Testis (tissue), 3 donors: ENCODE data around the gene MZB1. TPM values are rescaled to one million over a fixed set of nuclear protein-coding genes. Genes with fewer than 3 reads are reported as not detected.

Experiments
- DNase-seq: peaks from one replicate; pipeline ENCODE4 v3.0.0-alpha.2; 2019
- H3K27ac ChIP-seq, 2 donors: fragments of 200-600 bp; sonication (generic); one replicate each; pipeline ENCODE4 v1.5.1; 2019
- H3K27me3 ChIP-seq: fragments of 200-600 bp; sonication (generic); one replicate; pipeline ENCODE4 v1.5.1; 2019
- H3K36me3 ChIP-seq: fragments of 200-600 bp; sonication (generic); one replicate; pipeline ENCODE4 v1.5.1; 2017; ENCODE audit warnings: low read depth; ENCODE audit errors: missing control alignments
- H3K4me1 ChIP-seq: fragments of 200-600 bp; sonication (generic); one replicate; pipeline ENCODE4 v1.5.1; 2019
- H3K4me3 ChIP-seq, 2 donors: fragments of 200-600 bp; sonication (generic); one replicate each; pipeline ENCODE4 v1.5.1; 2017 to 2019
- H3K9me3 ChIP-seq: fragments of 200-600 bp; sonication (generic); one replicate; pipeline ENCODE4 v1.5.1; 2017
- CTCF ChIP-seq, 3 experiments: fragments of 450-650 bp in 2 of 3; fragments of 200-600 bp in 1 of 3; sonication (generic) in 1 of 3; IDR thresholded peaks; one replicate each; pipeline ENCODE4 v1.5.1; 2016 to 2019; ENCODE audit warnings: antibody characterized with exemption in 3 of 3, mild to moderate bottlenecking in 2 of 3, moderate library complexity in 1 of 3
- POLR2A ChIP-seq: fragments of 450-650 bp; IDR thresholded peaks from one replicate; pipeline ENCODE4 v1.6.1; 2017; ENCODE audit warnings: antibody characterized with exemption, mild to moderate bottlenecking, moderate library complexity
- WGBS, 2 donors: methylation state at CpG; one replicate each; pipeline ENCODE4 v1.1.5; 2018; 5-methylcytosine and 5-hydroxymethylcytosine counted together
- intact Hi-C: fragments of 100-400 bp; cut with DNase I; formaldehyde crosslinking; loops from one replicate; pipeline ENCODE4 v1.15.1; 2023; ENCODE audit warnings: low total_unique reads
- polyA plus RNA-seq: library from polyadenylated mRNA; stranded (reverse); fragments of 350-450 nt; fragmentation: Illumina TruSeq; extraction: RNeasy Lipid Tissue Mini Kit (QIAGEN cat#74804); gene quantifications from one replicate; pipeline ENCODE4 v1.2.3, GENCODE V29; 2014; ENCODE audit warnings: low read depth, low replicate concordance; ENCODE audit not compliant: insufficient read depth
- total RNA-seq, 2 donors: library from RNA; depleted of rRNA; stranded (reverse); fragments of >200 nt; gene quantifications; one replicate each; pipeline ENCODE4 v1.2.3, GENCODE V29; 2016

MZB1 gene
- total and polyA plus RNA-seq, 3 donors from 2014 or later = 0.31 to 6.0 (median 0.94) TPM

- Histone ChIP-seq H3K27me3 (no peaks in the 10 kb centered on the region), H3K36me3 (no peaks in the 10 kb centered on the region), H3K9me3 (no peaks in the 10 kb centered on the region), H3K4me1 (no peaks in the 10 kb centered on the region), H3K27ac (peak overlapping the region; percentile 92 to 97), H3K4me3 (peak overlapping the region; percentile 57 to 65)
- 9 to 13% methylated on average over 6 to 7 of the region's 7 CpGs for WGBS, 2 donors
- TF ChIP-seq CTCF (IDR thresholded peaks at IDR 0.05) (no peak), POLR2A (no peak)
- no peak for DNase-seq
- intact Hi-C loops = no loop called here
Observed at GRCh38 chr5:139403418-139403786, 13.7 kb upstream of the MZB1 start.

GRCh38 chr5:139402561-139403158 lies 12.9 kb upstream of the MZB1 start:
- no peak for DNase-seq
- no peak overlapping the region for H3K27ac ChIP-seq
- TF ChIP-seq POLR2A = no peak
- TF ChIP-seq CTCF (IDR thresholded peaks at IDR 0.05) = no peak
- no peaks in the 10 kb centered on the region for H3K4me1 ChIP-seq
- H3K36me3 ChIP-seq = no peaks in the 10 kb centered on the region
- H3K4me3 ChIP-seq = peak overlapping the region in 1 of 2 donors; percentile 57
- H3K27me3 ChIP-seq = no peaks in the 10 kb centered on the region
- H3K9me3 ChIP-seq = no peaks in the 10 kb centered on the region
- intact Hi-C loops = no loop called here
- WGBS, 2 donors = 59 to 73% methylated on average over 7 of the region's 7 CpGs

DNA sequence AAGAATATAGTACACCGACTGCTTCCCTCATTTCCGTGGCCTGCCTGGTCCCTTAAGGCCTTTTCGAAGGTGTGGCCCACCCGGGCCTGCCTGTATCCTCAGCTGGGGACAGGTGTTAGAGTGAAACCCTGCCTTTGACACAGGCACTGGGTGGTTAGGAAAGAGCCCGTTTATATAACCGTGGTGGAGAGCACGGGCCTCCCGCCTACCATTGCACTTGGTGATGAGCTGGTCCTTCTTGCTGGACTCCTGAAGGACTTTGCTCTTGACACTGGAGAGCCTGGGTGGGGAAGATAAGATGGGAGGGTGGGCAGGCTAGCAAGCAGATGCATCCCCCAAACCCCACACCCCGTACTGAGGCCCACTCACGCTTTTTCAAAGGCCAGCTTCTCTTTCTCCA lies 11.8 kb upstream of the MZB1 start:
- intact Hi-C loops = no loop called here
- Histone ChIP-seq H3K27ac (no peak overlapping the region), H3K4me1 (no peaks in the 10 kb centered on the region), H3K9me3 (no peaks in the 10 kb centered on the region), H3K4me3 (no peak overlapping the region), H3K27me3 (no peaks in the 10 kb centered on the region), H3K36me3 (no peaks in the 10 kb centered on the region)
- no peak for TF ChIP-seq CTCF (IDR thresholded peaks at IDR 0.05)
- no peak for TF ChIP-seq POLR2A
- DNase-seq = no peak
- WGBS, 2 donors = 90 to 94% methylated on average over 10 of the region's 10 CpGs

DNA sequence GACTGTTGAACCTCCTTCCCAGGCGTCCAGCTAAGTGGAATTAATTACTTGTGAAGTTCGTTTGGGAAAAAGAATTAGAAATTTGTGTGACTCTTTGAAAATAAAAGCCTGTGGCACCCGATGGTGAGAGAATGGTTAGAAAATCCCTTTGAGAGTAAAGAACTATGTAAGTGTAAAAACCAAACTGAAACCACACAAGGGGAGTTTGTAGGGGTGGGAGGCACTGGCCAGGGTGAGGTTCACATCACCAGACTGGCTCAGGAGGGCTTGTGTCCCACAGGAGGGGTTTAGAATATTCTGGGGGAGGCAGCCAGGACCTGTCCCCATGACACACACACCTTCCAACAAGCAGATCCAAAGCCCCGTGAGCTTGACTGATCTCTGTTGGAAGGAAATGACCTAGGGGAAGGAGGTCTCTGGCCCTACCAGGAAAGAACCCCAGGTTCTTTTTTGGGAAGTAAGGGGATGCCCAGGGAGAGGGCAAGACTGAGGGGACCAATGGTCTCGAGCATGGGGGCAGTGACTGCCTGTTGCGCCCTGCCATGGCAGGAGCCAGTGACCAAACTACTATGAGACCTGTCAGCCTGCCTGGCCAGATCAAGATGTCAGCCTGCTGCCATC lies 9.9 kb upstream of the MZB1 start:
- Histone ChIP-seq H3K9me3 (no peaks in the 10 kb centered on the region), H3K4me1 (no peaks in the 10 kb centered on the region), H3K4me3 (no peak overlapping the region), H3K36me3 (no peaks in the 10 kb centered on the region), H3K27me3 (no peaks in the 10 kb centered on the region), H3K27ac (no peak overlapping the region)
- intact Hi-C loops = no loop called here
- WGBS, 2 donors = 89 to 91% methylated on average over 6 of the region's 6 CpGs
- no peak for DNase-seq
- no peak for TF ChIP-seq CTCF (IDR thresholded peaks at IDR 0.05)
- no peak for TF ChIP-seq POLR2A

GRCh38 chr5:139397921-139398320 lies 8.2 kb upstream of the MZB1 start:
- WGBS, 2 donors = 57% methylated on average over 6 of the region's 6 CpGs
- H3K36me3 ChIP-seq = no peaks in the 10 kb centered on the region
- H3K27ac ChIP-seq = no peak overlapping the region
- no peak overlapping the region for H3K4me3 ChIP-seq
- TF ChIP-seq CTCF (IDR thresholded peaks at IDR 0.05) (no peak), POLR2A (no peak)
- intact Hi-C loops = no loop called here
- no peak for DNase-seq
- H3K27me3 ChIP-seq = no peaks in the 10 kb centered on the region
- H3K9me3 ChIP-seq = no peaks in the 10 kb centered on the region
- peaks cover 3% of the 10 kb centered on the region for H3K4me1 ChIP-seq
